ENCODE data around the gene USP28.
A peak's percentile ranks its signal among the peaks of the same experiment; 100 is the strongest.
"Not testable (repeated sequence)": the region's sequence is repeated elsewhere in the genome, so short reads cannot be mapped to it uniquely, and the experiment has no call there.

USP28 gene

DNA sequence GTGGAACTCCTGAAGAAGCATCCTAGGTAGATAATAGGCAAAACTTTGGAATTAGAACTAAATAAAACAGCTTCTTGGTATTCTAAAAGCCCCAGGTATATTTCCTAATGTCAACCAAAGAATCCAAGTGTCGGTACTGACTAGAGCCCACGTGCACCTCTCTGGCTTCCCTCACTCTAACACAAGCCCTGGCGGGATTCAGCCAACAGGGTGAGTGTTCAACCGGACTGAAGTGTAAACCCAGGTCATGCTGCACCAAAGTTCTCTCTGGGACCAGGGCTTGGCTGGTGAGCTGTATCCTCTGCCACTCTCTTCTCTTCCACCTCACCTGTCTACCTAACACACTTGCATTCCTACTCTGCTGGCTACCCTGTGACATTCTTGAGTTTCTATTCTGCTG is 40.1 kb downstream of the USP28 start:
- DNase-seq: no peak

DNA sequence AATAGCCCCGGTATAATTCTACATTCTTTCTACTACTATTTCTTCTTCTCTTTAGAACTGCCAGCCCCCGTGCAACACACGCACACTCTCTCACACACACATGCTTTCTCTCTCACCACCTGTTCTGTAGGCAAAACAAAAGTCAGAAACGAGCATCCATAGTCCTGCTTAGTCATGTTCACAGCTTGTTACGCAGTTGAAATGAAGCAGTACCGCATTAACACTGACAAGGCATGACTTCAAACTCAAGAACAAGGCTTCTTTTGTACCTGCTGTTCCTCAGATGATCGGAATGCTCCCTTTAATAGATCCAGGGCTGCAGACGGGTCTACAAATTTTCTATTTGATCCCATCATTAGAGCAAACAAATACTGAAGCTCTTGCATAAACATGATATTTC is 42.2 kb downstream of the USP28 start:
- DNase-seq: no peak

DNA sequence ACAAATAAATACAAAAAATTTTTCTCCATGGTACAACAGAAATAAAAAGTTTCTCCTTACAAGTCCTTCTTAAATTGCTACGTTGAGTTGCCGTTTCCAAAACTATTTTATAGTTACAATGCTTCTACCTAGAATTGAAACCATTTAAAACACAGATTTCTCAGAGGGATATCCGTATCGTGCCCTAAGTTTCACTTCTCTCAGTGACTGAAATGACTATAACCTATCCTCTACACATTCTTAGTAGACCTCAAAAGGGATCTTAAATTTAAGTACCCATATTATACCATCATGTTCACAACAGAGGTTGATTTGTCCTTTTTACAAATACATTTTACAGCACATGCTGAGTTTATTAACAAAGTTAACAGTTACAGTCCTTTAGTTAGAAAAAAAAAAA is 44.1 kb downstream of the USP28 start:
- DNase-seq: no peak

DNA sequence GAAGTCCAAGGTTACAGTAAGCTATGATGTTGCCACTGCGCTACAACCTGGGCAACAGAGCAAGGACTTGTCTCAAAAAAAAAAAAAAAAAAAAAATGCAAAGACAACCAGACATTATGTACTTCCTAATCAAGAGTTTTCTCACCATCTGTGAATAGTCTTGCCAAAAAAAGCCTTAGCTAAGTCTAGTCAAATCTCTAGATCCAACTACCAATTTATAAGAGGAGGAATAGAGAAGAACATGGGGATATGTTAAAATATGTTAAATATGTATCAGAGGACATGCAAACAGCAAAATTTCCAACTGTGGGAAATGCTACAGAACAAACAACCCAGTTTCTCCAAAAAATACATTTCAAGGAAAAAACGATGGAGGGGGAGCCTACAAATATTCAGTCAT is 45.6 kb downstream of the USP28 start:
- DNase-seq: no peak

DNA sequence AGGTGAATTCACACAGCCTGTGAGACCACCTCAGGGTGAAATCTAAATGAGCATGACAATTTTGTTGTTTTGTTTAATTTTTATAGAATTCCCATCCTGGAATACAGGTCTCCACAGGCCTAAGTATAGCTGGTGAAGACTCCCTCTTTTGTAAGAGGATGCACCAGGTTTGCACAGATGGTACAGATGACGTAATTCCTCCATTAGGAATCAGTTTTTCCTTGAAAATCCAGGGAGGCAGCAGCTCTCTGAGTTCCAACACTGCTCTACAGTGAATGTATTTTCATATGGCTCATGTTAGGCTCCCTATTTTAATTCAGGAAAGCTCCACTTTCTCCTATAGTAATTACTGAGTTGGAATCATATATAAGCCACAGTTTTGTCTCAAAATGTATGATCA is 47.2 kb downstream of the USP28 start:
- DNase-seq: no peak

DNA sequence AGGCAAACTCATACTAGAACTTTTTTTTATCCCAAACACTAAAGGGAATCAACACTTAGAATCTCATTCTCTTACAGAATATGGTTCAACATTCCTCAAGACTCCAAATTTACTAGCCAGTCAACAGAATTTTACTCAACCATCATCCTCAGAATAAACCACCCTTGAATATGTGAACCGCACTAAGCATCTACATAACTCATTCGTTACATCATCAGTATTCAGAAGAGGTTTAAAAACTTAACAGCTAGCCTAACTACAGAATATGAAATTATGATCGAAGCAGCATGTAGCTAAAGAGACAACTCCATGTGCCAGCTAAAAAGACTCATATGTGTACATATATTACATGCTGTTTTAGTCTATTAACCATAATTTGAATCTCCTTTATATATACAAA is 47.9 kb downstream of the USP28 start:
- DNase-seq: no peak

DNA sequence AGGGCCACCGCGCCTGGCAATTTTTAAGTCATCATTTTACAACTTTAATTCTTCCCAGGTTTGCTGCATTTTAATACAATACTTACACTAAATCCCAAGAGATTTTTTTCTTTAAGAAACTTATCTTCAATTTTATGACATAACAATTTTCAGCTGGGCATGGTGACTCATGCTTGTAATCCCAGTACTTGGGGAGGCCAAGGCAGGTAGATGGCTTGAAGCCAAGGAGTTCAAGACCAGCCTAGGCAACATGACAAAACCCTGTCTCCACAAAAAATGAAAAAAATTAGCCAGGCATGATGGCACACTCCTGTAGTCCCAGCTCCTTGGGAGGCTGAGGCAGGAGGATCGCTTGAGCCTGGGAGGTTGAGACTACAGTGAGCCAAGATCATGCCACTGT is 56.9 kb downstream of the USP28 start:
- DNase-seq: no peak

DNA sequence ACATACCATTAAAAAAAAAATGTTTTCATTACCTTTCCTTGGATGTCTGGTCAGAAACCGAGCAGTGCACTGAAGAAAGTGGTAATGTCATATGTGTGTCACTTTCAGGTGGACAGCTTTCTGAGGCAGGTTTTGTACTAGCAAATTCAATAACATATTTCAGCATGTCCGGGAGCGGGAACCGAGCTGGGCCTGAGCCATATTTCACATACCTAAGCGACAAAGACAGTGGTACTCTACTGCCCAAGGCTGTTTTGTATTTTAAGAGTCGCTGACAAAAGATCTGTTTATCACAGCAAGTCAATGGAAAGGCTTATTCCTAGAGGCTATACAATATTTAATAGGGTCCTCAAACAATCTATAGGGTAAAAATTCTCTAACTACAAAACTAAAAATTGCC is 57.7 kb downstream of the USP28 start:
- no peak for DNase-seq

DNA sequence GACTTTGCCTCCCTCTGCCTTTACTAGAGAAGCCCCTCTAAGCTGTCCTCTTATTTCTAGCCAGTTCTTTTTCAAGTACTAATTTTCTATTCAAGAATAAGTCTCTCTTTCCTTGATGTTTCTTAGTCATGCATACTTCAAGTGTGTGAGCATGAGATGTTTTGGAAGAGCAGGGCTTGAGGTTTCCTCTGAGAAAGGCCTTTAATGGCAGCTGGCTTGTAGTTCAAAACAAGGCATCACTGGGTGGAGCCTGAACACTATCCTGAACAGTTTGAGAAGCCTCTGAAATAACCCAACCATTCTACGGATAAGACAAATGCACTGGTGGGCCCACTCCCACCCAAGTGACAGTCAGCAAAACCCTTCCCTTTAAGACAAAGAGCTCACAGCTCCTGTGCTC is 58.2 kb downstream of the USP28 start:
- DNase-seq: no peak

DNA sequence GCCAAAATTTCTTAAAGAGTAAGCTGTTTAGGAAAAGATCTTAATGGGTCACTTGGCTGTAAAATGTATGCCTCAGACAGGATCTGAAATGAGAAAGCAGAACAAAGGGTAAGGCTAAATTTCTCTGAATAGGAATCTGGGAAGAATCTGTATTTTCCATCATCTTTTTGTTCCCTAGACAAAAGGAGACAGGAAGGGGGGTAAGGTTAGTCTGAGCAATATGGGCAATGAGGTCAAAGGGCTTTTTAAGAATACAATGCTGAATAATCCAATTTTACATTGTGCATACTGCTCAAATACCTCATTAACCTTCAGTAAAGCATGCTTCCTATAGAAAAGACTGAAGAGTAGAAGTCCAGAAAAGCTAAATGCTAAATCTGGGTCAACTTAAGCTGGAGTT is 61.2 kb downstream of the USP28 start:
- no peak for DNase-seq

DNA sequence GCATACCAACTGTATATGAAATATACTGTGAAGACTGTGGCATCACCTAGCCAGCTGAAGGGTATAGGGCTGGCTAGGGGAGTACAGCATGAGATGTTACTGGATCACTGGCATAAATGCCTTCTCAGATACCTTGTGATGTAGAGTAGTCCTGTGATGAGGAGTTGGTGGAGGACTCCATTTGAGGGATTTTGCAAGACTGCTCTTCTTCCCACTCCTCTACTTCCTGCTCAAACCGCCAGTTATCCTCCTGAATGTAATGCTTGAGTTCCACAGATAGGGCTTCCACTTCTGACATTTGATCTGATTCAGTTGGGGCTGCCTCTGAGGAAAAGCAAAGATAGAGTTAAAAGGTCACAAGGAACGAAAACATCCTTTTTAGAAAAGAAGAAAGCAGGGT is 66.4 kb downstream of the USP28 start:
- no peak for DNase-seq

DNA sequence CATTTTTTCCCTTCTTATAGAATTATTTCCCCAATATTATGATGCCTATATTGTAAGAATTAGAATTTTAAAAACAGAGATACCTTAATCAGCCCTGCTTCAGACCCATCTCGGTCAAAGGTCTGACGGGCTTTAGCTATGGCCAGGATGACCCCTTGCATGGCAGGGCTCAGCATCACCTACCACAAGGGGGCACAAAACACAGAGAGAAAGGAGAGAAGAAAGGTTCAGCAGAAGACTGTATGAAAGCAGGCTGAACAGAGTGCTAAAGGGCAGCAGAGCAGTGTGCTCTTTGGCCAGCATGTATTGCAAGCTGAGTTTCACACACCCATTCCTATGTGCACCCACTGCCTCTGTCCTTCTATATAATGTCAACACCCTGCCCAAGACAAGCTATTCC is 69.0 kb downstream of the USP28 start:
- DNase-seq: peak; percentile 7

DNA sequence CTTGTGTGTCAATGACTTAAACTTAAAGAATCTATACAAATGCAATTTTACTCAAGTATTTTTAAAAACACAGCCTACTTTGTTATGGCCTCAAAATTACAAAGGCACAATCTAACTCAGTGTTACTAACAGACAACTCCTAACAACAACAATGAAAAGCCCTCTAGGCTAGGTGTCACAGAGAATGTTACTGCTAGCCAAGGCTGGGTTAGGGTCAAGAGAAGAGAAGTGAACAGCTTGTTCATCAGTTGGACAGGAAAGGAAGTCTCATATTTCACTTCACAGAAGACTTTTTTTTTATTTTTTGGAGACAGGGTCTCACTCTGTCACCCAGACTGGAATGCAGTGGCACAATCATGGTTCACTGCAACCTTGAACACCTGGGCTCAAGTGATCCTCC is 69.7 kb downstream of the USP28 start:
- DNase-seq: no peak

DNA sequence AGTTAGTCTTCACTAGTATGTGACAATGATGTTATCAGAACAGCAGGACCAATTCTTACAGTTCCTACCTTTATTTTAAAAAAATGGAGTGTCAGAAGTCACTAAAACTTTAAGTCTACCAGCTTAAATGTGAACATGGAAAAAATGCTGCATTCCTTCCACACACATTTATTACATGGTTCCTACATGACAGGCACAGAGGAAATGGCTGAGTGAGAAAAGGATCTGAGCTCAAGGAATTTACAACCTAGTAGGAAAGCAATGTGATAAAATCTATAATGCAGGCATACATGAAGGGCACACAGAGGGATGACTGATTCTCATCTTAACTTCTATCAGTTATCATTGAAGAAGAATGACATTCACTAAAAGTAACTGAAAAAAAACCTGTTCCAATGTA is 72.8 kb downstream of the USP28 start:
- DNase-seq: no peak

DNA sequence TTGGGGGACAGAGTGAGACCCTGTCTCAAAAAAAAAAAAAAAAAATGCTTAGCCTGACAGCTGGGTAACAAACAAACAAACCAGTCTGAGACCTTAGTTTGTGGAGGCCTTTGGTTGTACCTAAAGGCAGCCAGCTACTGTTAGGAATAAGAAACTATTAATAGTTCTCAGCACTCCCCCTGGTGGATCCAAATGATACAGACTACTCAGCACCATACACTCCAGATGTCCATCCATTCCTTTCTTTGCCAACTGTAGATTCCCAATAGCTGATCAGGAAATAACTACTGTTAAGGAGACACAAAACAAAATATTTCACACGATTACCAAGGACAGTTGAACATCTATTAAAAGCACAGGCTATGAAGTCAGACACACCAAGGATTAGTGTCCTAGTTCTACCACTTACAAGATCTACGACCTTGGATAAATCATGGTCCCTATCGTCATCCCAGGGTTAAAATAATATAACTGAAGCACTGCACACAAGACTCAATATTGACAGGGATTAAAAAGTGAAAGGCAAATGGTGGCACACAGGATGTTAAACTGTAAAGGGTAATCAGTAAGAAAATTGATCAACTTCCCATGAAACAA is 78.6 kb downstream of the USP28 start:
- peak; percentile 42 for DNase-seq

DNA sequence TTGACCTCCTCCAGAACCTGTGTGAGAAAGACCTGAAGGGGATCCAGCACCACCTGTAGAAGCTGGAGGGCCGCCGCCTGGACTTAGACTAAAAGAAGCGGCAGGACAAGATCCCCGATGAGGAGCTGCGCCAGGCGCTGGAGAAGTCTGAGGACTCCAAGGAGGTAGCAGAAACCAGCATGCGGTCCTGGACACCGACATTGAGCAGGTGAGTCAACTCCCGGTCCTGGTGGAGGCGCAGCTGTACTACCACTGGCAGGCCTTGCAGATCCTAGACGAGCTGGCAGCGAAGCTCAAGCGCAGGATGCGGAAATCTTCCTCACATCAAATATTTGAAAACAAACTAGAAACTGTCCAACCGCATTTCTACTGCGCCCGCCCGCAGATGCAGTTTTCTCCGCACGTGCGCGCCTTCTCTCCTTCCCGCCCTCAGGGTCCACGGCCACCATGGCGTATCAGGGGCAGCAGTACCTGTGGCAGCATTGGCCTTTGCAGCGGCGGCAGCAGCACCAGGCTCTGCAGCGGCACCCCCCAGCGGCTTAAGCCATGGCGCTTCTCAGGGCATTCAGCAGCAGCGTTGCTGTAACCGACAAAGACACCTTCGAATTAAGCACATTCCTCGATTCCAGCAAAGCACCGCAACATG is 85.6 kb downstream of the USP28 start:
- no peak for DNase-seq

DNA sequence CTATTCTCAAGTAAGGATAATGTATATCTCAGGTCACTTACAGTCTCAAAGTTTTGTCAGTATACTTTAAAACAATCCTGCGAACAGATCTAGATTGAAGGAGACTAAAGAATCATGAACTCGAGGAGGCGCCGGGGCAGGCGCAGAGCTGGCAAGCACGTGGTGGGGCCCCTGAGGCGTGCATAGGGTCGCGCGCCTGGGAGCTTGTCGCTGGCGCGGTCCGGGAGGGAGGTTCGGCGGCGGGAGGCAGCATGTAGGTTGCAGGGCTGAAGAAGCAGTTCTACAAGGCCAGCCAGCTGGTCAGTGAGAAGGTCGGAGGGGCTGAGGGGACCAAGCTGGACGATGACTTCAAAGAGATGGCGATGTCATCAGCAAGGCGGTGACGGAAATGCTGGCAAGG is 86.4 kb downstream of the USP28 start:
- not testable (repeated sequence) for DNase-seq

DNA sequence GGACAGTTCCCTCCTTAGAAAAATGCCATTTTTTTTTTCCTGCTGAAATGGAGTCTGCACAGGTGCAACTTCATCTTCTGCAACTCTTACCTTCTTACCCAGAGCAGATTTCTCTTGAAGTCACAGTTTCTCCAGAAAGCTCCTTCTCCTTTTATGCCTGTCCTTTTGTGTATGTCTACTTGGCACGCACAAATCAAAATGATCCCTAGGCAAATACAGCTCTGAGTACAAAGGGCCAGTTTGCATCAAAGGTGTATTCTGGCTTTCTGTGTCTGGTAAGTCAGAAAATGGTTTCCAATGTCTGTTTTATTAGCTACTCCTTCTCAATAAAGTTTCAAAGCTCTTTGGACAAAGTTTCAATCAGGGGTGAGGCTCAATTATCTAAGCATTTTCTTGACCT is 93.2 kb downstream of the USP28 start:
- DNase-seq: no peak

DNA sequence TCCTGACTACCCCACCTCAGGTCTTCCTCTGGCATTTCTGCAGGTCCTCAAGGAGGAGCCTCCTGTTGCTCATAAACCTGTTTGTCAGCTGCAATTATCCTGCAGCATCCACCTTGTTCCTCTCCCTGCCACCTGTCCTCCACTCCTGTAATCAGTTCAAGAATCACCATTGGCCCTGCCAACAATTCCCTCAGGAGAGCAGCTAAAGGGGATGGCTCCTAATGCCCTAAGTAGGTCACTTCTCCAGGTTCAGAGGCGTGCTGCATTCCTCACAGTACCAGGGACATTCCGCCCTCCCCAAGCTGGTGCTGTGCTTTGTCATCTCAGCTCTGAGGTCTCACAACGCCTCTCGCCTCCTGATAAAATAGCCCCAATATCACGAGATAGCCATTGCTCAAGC is 93.7 kb downstream of the USP28 start:
- DNase-seq: no peak

DNA sequence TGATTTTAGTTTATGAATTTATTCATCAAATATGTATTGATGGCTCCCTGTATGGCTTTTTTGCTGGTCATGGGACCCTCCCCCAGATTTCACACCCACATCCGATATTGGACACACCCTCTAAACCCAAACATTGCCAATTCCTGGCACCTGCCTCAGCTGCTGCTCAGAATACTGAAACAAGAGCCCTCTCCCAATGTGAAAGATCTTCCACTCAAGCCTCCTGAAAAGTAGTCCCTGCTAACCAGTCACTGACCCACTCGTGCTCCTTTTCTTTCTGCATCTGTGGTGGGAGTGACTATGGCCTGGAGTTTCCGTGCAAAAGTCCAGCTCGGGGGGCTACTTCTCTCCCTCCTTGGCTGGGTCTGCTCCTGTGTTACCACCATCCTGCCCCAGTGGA is 95.9 kb downstream of the USP28 start, which contains the start of gene CLDN25:
Gene CLDN25 (plus strand): TSS at position 301 of the 400 bp plus-strand sequence. CDS start 0 bp downstream, at position 301.
- no peak for DNase-seq

DNA sequence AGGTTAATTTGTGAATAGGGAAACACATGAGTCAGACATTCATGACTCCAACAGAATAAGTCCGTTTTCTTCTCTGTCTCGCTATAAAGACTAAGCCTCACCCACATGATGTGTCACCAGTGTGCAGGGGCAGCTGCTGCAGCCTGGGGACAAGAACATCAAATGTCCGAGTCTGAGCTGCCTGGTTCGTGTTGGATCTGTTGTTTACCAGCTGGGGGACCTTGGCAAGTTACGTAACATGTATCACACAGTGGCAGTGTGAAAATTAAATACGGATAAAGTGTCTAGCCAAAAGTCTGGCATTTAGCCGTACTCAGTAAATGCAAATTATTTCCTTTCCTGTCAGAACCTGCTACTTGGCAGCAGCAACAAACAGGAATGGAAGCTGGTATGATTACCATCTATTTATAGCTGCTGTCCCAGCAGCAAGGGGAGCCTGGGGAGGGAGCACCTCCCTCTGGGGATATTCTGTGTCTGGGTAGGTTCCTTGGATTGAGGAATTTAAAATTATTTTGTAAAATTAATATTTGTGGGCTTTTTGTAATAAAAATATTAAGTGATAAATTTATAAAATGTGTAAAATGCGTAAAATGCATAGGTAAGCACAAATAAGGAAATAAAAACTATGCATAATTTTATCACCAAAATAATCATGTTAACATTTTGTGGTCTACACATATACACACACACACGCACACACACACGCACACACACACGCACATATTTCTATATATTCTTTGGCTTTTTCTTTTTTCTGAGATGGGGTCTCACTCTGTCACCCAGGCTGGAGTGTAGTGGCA is 97.1 kb downstream of the USP28 start:
- DNase-seq: peak; percentile 2

DNA sequence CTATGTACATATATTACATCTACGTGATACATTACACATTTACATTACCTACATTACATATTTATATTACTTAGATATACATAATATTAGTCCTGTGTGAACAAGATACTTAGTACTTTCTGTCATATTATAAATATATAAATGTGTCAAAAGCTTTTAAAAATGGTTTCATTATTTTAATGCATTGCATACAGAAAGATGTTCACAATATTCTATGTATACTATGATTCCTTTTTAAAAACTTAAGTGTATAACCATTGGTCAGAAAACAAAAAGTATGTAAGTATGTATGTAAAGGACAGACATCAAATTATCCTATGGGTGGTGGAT is 101.2 kb downstream of the USP28 start:
- DNase-seq: no peak

DNA sequence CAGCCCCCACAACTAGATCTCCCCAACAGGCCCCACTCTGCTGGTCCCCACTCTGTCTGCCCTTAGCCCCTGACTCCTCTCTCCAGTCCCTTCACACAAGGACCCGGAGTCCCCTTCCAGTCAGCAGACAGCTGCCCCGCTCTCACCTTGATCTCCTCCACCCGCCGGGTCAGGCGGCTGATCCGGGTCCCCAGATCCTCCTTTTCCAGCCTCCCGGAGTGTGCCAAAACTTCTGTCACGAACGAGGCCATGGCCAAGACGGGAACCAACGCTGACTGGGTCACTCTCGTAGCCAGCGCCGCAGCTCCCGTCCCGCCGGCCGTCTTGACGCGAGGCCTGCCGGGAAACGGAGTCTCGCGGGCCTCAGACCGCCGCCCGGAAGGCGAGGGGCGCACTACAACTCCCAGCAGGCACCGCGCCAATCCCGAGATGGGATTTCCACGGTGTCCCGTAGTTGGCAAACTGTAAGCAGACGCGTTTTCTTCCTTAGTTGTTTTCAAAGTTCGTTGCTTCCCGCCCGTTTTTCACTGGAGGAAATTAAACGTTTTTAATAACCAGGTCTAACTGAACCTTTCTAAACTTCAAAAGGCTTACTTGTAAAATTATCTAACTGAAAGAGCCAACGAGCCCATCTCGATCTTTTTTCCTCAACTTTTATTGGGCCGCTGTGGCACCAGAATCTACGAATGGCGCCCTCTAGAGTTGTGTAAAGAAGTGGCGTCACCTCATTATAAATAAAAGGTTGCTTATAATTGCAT is 101.8 kb downstream of the USP28 start, which contains the start of gene ZW10:
Gene ZW10 (minus strand): TSS at position 277 of the 758 bp plus-strand sequence. CDS start 26 bp downstream, at position 251.
- DNase-seq: peak; percentile 98

Data from fibroblast of skin of abdomen (primary cell).